NCI-H1930 (cell line): ENCODE measurements around the gene SCN11A.

Experiments used
- DNase-seq, 2 experiments: peaks; one replicate each; lab custom pipeline; 2025; lab: John Stamatoyannopoulos, UW

SCN11A gene

GRCh38 chr3:39051649-39052561 lies at the start of gene SCN11A, which contains the start of gene WDR48:
Gene SCN11A (minus strand): TSS chr3:39051944. CDS start chr3:38950362, 101,582 bp downstream.
Gene WDR48 (plus strand): TSS chr3:39052016. CDS start chr3:39052026, 10 bp downstream.
- peak; percentile 76 to 80 for DNase-seq

GRCh38 chr3:39101022-39101689 lies 49.4 kb upstream of the SCN11A start:
- no peak for DNase-seq

- no peak for DNase-seq
These were observed 48.7 kb upstream of the SCN11A start for GRCh38 chr3:39100500-39100886.

- no peak for DNase-seq
These were observed 48.2 kb upstream of the SCN11A start for GRCh38 chr3:39099738-39100499.

- no peak for DNase-seq
These were observed 47.5 kb upstream of the SCN11A start for GRCh38 chr3:39099242-39099641.

- no peak for DNase-seq
These were observed 46.8 kb upstream of the SCN11A start for GRCh38 chr3:39098473-39099000.

GRCh38 chr3:39097716-39098472 lies 46.1 kb upstream of the SCN11A start:
- DNase-seq, result no peak

GRCh38 chr3:39096775-39097174 lies 45.0 kb upstream of the SCN11A start:
- no peak for DNase-seq

GRCh38 chr3:39095778-39096177 lies 44.0 kb upstream of the SCN11A start:
- no peak for DNase-seq

GRCh38 chr3:39094851-39095677 lies 43.3 kb upstream of the SCN11A start:
- DNase-seq, result no peak

GRCh38 chr3:39090922-39091321 lies 39.2 kb upstream of the SCN11A start:
- no peak for DNase-seq

GRCh38 chr3:39088889-39089288 lies 37.1 kb upstream of the SCN11A start:
- DNase-seq, result no peak

GRCh38 chr3:39088456-39088855 lies 36.7 kb upstream of the SCN11A start:
- DNase-seq, result no peak

GRCh38 chr3:39086144-39086543 lies 34.4 kb upstream of the SCN11A start:
- no peak for DNase-seq

GRCh38 chr3:39082666-39083313 lies 31.0 kb upstream of the SCN11A start:
- no peak for DNase-seq

GRCh38 chr3:39080026-39080425 lies 28.3 kb upstream of the SCN11A start:
- DNase-seq, result no peak

GRCh38 chr3:39079530-39079929 lies 27.8 kb upstream of the SCN11A start:
- DNase-seq, result no peak

GRCh38 chr3:39075910-39076309 lies 24.2 kb upstream of the SCN11A start:
- DNase-seq, result no peak

GRCh38 chr3:39068556-39068955 lies 16.8 kb upstream of the SCN11A start:
- no peak for DNase-seq

GRCh38 chr3:39067286-39067685 lies 15.5 kb upstream of the SCN11A start:
- DNase-seq, result no peak
